ENCODE data around the gene TECPR2. TPM values are rescaled to one million over a fixed set of nuclear protein-coding genes. Genes with fewer than 3 reads are reported as not detected.
"Not testable (repeated sequence)": the region's sequence is repeated elsewhere in the genome, so short reads cannot be mapped to it uniquely, and the experiment has no call there.

Gene TECPR2
- polyA plus RNA-seq, 10 donors, result 10.3 to 14.1 (median 13.2) TPM

GRCh38 chr14:102528431-102529170, 165.9 kb downstream of the TECPR2 start:
- peak in 1 of 3 donors; percentile 7 for DNase-seq

- DNase-seq, result no peak
Measured at GRCh38 chr14:102530828-102531478, 168.2 kb downstream of the TECPR2 start.

- no peak for DNase-seq
Measured at GRCh38 chr14:102532204-102532658, 169.5 kb downstream of the TECPR2 start.

DNA sequence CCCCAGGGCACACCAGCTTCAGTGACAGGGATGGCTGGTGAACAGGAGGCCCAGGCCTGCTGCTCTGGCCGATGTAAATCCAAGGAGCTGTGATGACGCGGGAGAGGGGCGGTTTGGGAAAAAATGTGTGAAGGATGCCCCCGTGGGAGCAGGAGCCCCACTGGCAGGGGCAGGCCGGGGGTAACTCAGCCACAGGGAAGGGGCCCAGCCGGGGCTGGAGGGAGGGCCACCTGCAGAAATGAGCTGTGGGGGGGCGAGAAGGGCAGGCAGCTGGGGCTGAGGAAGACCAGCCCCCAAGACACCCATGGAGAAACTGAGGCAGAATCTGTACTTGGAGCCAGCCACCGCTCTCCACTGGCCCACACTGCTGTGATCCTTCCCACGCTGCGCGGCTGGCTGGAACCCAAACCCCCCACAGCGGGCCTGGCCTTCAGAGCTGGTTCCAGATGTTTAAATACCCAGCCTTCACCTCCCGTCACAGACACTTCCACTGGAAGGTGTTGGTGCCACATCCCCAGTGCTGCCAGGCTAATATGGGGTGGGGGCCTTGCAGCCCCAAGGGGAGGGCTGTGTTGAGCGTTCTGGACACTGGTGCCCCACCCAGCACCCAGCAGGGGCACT, 175.3 kb downstream of the TECPR2 start:
- DNase-seq, result peak in 1 of 3 donors; percentile 29

- DNase-seq, result peak in 1 of 3 donors; percentile 48
Measured at GRCh38 chr14:102538602-102539543, 176.1 kb downstream of the TECPR2 start.

DNA sequence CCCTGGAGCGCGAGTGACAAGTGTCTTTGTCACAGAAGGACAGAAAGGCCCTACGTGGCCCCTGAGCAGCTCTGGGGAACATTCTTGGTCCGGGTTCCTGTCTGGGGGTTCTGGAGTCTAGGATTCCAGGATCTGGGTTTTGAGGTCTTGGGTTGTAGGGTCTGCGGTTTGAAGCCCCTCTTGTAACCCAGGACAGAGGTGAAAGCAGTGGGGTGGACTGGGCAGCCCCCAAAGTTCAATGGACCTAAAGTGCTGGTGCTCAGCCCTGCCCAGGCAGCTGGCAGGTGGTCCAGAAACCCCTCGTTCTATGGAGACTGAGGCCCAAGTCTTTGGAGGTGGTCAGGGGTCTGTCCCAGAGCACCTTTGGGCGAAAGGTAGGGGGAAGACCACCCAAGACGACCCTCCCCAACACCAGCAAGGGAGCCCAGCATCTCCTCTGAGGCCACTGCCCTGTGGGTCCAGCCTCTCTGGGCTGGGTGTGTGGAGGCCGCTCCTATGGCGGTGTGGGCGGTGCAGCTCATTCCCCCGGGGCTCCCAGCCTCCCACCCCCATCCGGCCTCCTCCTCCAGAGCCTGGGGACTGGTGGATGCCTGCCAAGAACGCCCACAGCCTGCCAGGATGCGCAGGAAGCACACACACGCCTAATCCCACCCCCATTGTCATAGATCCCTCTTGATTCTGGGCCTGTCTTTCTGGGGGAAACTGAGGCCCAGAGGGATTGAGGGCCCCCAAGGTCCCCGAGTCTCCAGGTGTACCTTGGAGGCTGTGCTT, 177.0 kb downstream of the TECPR2 start:
- DNase-seq, result peak; percentile 68 to 91 (median 74)

DNA sequence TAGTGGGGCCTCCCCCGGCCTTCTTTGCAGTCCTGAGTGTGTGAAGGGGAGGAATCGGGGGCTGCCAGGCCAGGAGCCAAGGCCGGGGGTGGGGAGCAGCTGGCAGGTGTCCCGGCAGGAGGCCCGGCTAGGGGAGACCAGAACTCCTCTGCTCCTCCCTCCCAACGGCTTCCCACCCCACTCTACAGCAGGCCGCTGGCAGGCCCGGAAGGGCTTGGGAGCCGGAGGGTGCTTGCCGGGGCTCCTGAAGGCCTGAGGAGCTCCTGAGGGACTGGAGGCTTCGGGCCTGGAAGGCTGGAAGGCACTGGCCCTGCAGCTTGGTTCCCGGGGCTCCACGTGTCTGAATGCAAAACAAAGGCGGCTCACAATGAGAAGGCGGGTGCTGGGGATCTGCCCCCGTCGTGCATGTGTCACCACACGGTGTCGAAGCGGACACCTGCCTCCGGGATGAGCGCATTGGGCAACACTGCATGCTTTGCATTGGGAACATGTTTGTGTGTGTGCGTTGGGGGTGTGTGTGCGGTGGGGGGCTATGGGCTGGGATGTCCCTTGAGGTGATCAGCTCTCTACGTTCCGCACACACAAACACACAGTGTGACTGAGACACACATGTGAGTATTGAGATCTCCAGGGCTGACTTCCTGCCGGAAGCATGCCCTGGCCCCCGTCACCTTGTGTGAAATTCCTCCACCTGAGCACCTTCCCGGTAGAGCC, 177.7 kb downstream of the TECPR2 start:
- DNase-seq, result peak in 2 of 3 donors; percentile 74 to 93

GRCh38 chr14:102541029-102541491, 178.3 kb downstream of the TECPR2 start:
- DNase-seq, result not testable (repeated sequence)

GRCh38 chr14:102541771-102542170, 179.0 kb downstream of the TECPR2 start:
- no peak for DNase-seq

DNA sequence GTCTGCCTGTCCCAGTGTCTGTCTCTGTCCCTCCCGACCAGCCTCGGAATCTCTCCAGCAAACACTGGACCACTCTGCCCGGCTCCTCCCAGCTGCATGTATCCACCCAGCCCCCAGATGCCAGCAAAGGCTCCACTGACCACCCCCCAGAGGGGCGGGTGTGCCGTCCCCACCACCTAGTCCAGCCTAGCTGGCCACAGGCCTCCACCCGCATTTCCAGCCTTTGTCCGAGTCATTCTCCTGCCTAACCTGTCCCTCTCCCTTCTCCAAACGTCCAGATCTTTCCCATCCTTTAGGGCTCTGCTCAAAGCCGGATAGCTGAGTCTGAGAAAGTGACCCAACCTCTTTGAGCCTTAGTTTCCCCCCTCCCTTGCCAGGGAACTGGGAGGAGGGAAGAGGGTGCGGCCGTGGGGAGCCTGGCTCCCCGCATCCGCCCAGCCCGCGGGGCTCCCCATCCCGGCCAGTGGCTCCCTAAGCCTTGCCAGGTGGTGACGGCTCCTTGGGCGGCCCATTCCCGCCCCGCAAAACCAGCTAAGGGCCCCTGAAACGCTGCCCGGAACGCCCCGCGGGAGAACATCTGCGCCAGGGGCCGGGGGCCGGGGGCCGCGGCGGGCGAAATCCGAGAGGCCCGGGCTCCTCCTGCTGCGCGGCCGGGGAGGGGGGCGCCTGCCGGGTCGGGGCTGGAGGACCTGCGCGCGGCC, 181.5 kb downstream of the TECPR2 start:
- peak in 2 of 3 donors; percentile 71 to 93 for DNase-seq

DNA sequence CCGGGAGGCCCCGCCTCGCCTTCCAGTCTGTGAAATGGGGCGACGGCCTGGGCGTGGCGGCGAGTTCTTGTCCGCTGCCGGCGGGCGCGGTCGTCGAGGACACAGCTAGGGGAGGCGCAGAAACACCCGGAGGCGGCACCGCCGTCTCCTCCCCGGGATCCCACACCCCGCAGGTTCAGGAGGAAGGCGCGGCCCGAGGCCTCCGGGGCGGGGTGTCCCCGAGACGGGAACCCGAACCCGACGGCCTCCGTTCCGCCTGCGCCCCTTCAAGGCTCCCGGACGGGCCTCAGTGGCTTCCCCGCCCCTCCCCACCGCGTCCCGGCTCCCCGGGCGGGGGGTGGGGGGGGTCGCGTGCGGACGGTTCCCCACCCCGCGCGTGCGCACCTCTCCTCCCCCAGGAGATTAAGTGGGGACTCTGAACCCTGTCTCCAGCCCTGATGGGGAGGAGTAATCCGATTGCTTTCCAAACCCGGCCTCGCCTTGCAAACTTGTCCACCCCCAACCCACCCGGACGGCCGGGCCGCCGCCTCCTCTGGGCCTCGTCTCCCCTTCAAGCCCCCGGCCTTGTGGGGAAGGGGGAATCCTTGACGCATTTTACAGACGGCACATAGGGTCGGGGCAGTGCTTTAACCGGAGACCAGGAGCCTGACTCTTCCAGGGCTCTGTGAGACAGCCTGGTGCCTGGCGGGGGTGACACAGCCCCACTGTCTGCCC, 182.2 kb downstream of the TECPR2 start:
- peak in 2 of 3 donors; percentile 41 to 90 for DNase-seq

GRCh38 chr14:102545461-102546265, 182.9 kb downstream of the TECPR2 start:
- DNase-seq, result peak in 2 of 3 donors; percentile 56 to 89

- DNase-seq, result no peak
Measured at GRCh38 chr14:102548616-102549240, 186.0 kb downstream of the TECPR2 start.

GRCh38 chr14:102550927-102551401, 188.2 kb downstream of the TECPR2 start:
- DNase-seq, result not testable (repeated sequence)

All from muscle of back (tissue), 11 donors.